Neural cell (in vitro differentiated cells): ENCODE results near the gene PPL. TPM values are rescaled to one million over a fixed set of nuclear protein-coding genes. Genes with fewer than 3 reads are reported as not detected.

Experiments used
- H2AFZ ChIP-seq: fragments of 200-600, 300-800 bp; sonication (generic), shearing (Covaris generic); 2 replicates; pipeline ENCODE4 v1.6.0; 2014; ENCODE audit warnings: low read depth, mild to moderate bottlenecking, antibody characterized with exemption, low read length, moderate library complexity
- H3F3A ChIP-seq: fragments of 200-600 bp; shearing (Covaris generic); 2 replicates; pipeline ENCODE4 v1.6.1; 2016; ENCODE audit warnings: mild to moderate bottlenecking, moderate library complexity, mixed read lengths, antibody characterized with exemption, low read length; ENCODE audit not compliant: insufficient read depth, poor library complexity, severe bottlenecking
- H3K27ac ChIP-seq: fragments of 200-600, 300-800 bp; sonication (generic), shearing (Covaris generic); 2 replicates; pipeline ENCODE4 v1.5.1; 2014; ENCODE audit warnings: mild to moderate bottlenecking, low read length, moderate library complexity
- H3K27me3 ChIP-seq: fragments of 300-800, 200-600 bp; sonication (generic), shearing (Covaris generic); 2 replicates; pipeline ENCODE4 v1.6.0; 2014; ENCODE audit warnings: mild to moderate bottlenecking, low read depth, low read length, moderate library complexity; ENCODE audit not compliant: insufficient read depth
- H3K36me3 ChIP-seq: fragments of 300-800, 200-600 bp; sonication (generic), shearing (Covaris generic); 2 replicates; pipeline ENCODE4 v1.5.1; 2014; ENCODE audit warnings: mild to moderate bottlenecking, antibody characterized with exemption, low read length, moderate library complexity; ENCODE audit not compliant: insufficient read depth
- H3K4me2 ChIP-seq: fragments of 300-800, 200-600 bp; sonication (generic), shearing (Covaris generic); 2 replicates; pipeline ENCODE4 v1.6.0; 2014; ENCODE audit warnings: mild to moderate bottlenecking, low read length
- H3K4me3 ChIP-seq: fragments of 300-800, 200-600 bp; sonication (generic), shearing (Covaris generic); 2 replicates; pipeline ENCODE4 v1.5.1; 2014; ENCODE audit warnings: mild to moderate bottlenecking, low read length, moderate library complexity
- H3K79me2 ChIP-seq: fragments of 200-600 bp; shearing (Covaris generic); replicated peaks from 2 replicates; pipeline ENCODE4 v1.6.0; 2014; ENCODE audit warnings: mild to moderate bottlenecking, low read length, moderate library complexity; ENCODE audit not compliant: insufficient read depth
- H3K9ac ChIP-seq: fragments of 300-800, 200-600 bp; sonication (generic), shearing (Covaris generic); 2 replicates; pipeline ENCODE4 v1.6.1; 2016; ENCODE audit warnings: mild to moderate bottlenecking, low read length, mixed read lengths
- H3K9me2 ChIP-seq: fragments of 200-600 bp; shearing (Covaris generic); 2 replicates; pipeline ENCODE4 v1.6.1; 2016; ENCODE audit warnings: mild to moderate bottlenecking, low read length, mixed read lengths; ENCODE audit not compliant: insufficient read depth
- H3K9me3 ChIP-seq: fragments of 200-600, 300-800 bp; sonication (generic), shearing (Covaris generic); 2 replicates; pipeline ENCODE4 v1.6.1; 2016; ENCODE audit warnings: mild to moderate bottlenecking, mixed run types, low read length, moderate library complexity, mixed read lengths
- H4K20me1 ChIP-seq: fragments of 200-600 bp; shearing (Covaris generic); 2 replicates; pipeline ENCODE4 v1.6.1; 2016; ENCODE audit warnings: mild to moderate bottlenecking, mixed run types; ENCODE audit not compliant: insufficient read depth
- CTCF ChIP-seq: fragments of 450-650 bp; IDR thresholded peaks from 2 replicates; pipeline ENCODE4 v1.5.1; 2014; ENCODE audit warnings: antibody characterized with exemption, mild to moderate bottlenecking, moderate library complexity; ENCODE audit not compliant: poor library complexity, severe bottlenecking
- EP300 ChIP-seq: fragments of 450-650 bp; conservative IDR thresholded peaks from 2 replicates; pipeline ENCODE4 v1.6.1; 2014; ENCODE audit warnings: antibody characterized with exemption, mild to moderate bottlenecking, moderate library complexity; ENCODE audit not compliant: poor library complexity, severe bottlenecking
- EZH2 ChIP-seq: fragments of 200-600, 300-800 bp; shearing (Covaris generic), sonication (generic); IDR thresholded peaks from 2 replicates; pipeline ENCODE4 v1.6.1; 2014; ENCODE audit warnings: antibody characterized with exemption, low read length, borderline replicate concordance, mild to moderate bottlenecking; ENCODE audit not compliant: insufficient read depth, poor library complexity, severe bottlenecking
- MXI1 ChIP-seq: fragments of 450-650 bp; conservative IDR thresholded peaks from 2 replicates; pipeline ENCODE4 v1.6.1; 2014; ENCODE audit warnings: antibody characterized with exemption, mild to moderate bottlenecking; ENCODE audit not compliant: poor library complexity, severe bottlenecking
- POLR2AphosphoS5 ChIP-seq: IDR thresholded peaks from 2 replicates; pipeline ENCODE4 v1.6.1; 2012
- RAD21 ChIP-seq: fragments of 450-650 bp; conservative IDR thresholded peaks from 2 replicates; pipeline ENCODE4 v1.6.1; 2014; ENCODE audit warnings: antibody characterized with exemption, mild to moderate bottlenecking, moderate library complexity
- REST ChIP-seq: IDR thresholded peaks from 2 replicates; pipeline ENCODE4 v1.6.1; 2012; ENCODE audit warnings: borderline replicate concordance
- SMC3 ChIP-seq: fragments of 450-650 bp; conservative IDR thresholded peaks from 2 replicates; pipeline ENCODE4 v1.6.1; 2014; ENCODE audit warnings: antibody characterized with exemption, mild to moderate bottlenecking, moderate library complexity; ENCODE audit not compliant: poor library complexity
- TAF1 ChIP-seq: IDR thresholded peaks from 2 replicates; pipeline ENCODE4 v1.6.1; 2012; ENCODE audit warnings: low read depth
- polyA plus RNA-seq: library from polyadenylated mRNA; depleted of rRNA; stranded (reverse); fragments of >200 nt; gene quantifications from 2 replicates; pipeline ENCODE4 v1.2.3, GENCODE V29; 2014

Gene PPL
- polyA plus RNA-seq, 1 donor from 2014 or later, result 0.81 TPM

GRCh38 chr16:4910828-4911227, 26.1 kb downstream of the PPL start:
- H4K20me1 ChIP-seq, result no peaks in the 10 kb centered on the region
- no peak overlapping the region for H2AFZ ChIP-seq
- no peak overlapping the region for H3K27ac ChIP-seq
- H3K27me3 ChIP-seq, result no peaks in the 10 kb centered on the region
- H3K9me3 ChIP-seq, result no peaks in the 10 kb centered on the region
- no peaks in the 10 kb centered on the region for H3K79me2 ChIP-seq
- no peak for TF ChIP-seq REST
- no peak for TF ChIP-seq MXI1
- no peak for TF ChIP-seq CTCF
- TF ChIP-seq SMC3, result no peak
- TF ChIP-seq EP300, result no peak
- TF ChIP-seq TAF1, result no peak
- no peak for TF ChIP-seq POLR2AphosphoS5
- no peak for TF ChIP-seq EZH2
- TF ChIP-seq RAD21, result no peak
- H3K4me2 ChIP-seq, result no peak overlapping the region
- H3F3A ChIP-seq, result no peaks in the 10 kb centered on the region
- H3K4me3 ChIP-seq, result no peak overlapping the region
- no peak overlapping the region for H3K9ac ChIP-seq
- H3K36me3 ChIP-seq, result no peaks in the 10 kb centered on the region
- H3K9me2 ChIP-seq, result no peaks in the 10 kb centered on the region

GRCh38 chr16:4909825-4910224, 27.1 kb downstream of the PPL start:
- Histone ChIP-seq H3K4me3 (no peak overlapping the region), H3K4me2 (no peak overlapping the region), H3K27ac (no peak overlapping the region), H3K27me3 (no peaks in the 10 kb centered on the region), H2AFZ (no peak overlapping the region), H3K9me3 (no peaks in the 10 kb centered on the region), H4K20me1 (no peaks in the 10 kb centered on the region), H3K9ac (no peak overlapping the region), H3K79me2 (no peaks in the 10 kb centered on the region), H3K9me2 (no peaks in the 10 kb centered on the region), H3F3A (no peaks in the 10 kb centered on the region), H3K36me3 (no peaks in the 10 kb centered on the region)
- TF ChIP-seq EZH2 (no peak), TAF1 (no peak), MXI1 (no peak), CTCF (no peak), EP300 (no peak), POLR2AphosphoS5 (no peak), RAD21 (no peak), REST (no peak), SMC3 (no peak)
